ENCODE results near the gene LHFPL6.

DNA sequence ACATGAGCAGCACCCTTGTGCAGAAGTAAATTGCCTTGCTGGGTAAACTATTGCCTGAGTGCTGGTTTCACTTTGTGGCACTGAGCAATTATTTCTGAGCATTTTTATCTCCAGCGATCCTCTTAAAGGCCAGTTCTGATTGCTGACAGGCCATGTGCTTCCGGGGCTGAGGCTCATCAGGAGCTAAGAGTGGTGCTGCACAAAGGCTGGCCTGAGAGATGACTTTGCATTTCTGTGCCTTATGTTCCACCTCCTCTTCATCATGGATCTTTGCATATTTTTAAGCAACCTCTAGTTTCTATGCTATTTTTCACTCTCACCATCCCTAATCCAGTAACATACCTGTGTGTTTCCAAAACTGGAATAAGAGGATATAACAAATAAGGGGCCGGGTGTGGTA, 34.9 kb upstream of the LHFPL6 start:
- no peak for TF ChIP-seq POLR2A (IDR thresholded peaks at IDR 0.05)
- TF ChIP-seq, protein P1, sequence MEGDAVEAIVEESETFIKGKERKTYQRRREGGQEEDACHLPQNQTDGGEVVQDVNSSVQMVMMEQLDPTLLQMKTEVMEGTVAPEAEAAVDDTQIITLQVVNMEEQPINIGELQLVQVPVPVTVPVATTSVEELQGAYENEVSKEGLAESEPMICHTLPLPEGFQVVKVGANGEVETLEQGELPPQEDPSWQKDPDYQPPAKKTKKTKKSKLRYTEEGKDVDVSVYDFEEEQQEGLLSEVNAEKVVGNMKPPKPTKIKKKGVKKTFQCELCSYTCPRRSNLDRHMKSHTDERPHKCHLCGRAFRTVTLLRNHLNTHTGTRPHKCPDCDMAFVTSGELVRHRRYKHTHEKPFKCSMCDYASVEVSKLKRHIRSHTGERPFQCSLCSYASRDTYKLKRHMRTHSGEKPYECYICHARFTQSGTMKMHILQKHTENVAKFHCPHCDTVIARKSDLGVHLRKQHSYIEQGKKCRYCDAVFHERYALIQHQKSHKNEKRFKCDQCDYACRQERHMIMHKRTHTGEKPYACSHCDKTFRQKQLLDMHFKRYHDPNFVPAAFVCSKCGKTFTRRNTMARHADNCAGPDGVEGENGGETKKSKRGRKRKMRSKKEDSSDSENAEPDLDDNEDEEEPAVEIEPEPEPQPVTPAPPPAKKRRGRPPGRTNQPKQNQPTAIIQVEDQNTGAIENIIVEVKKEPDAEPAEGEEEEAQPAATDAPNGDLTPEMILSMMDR (IDR thresholded peaks at IDR 0.05) = no peak
